Nephron progenitor cell (in vitro differentiated cells): ENCODE data around the gene SLC2A6.
A peak's percentile ranks its signal among the peaks of the same experiment; 100 is the strongest.

ENCODE experiments used
- DNase-seq: peaks from one replicate; pipeline ENCODE4 v3.0.0; 2021
- H3K27ac Mint-ChIP-seq: 2 replicates; pipeline ENCODE4 v1.8.0; 2021; ENCODE audit warnings: mild to moderate bottlenecking, moderate library complexity, mixed read lengths
- H3K27me3 Mint-ChIP-seq: 2 replicates; pipeline ENCODE4 v1.8.0; 2021; ENCODE audit warnings: mild to moderate bottlenecking, low read depth, mixed read lengths; ENCODE audit not compliant: poor library complexity
- H3K36me3 Mint-ChIP-seq: 2 replicates; pipeline ENCODE4 v1.8.0; 2021; ENCODE audit warnings: low read depth, mixed read lengths
- H3K4me1 Mint-ChIP-seq: 2 replicates; pipeline ENCODE4 v1.8.0; 2021; ENCODE audit warnings: mixed read lengths
- H3K4me3 Mint-ChIP-seq: 2 replicates; pipeline ENCODE4 v1.8.0; 2021; ENCODE audit warnings: mild to moderate bottlenecking, moderate library complexity, mixed read lengths
- H3K9me3 Mint-ChIP-seq: 2 replicates; pipeline ENCODE4 v1.8.0; 2021; ENCODE audit warnings: mild to moderate bottlenecking, moderate library complexity, mixed read lengths
- TF ChIP-seq, protein P1 (sequence below): fragments of 200-600 bp; sonication (generic); IDR thresholded peaks from 2 replicates; pipeline ENCODE4 v1.5.0; 2021; ENCODE audit warnings: antibody characterized with exemption

SLC2A6 gene

DNA sequence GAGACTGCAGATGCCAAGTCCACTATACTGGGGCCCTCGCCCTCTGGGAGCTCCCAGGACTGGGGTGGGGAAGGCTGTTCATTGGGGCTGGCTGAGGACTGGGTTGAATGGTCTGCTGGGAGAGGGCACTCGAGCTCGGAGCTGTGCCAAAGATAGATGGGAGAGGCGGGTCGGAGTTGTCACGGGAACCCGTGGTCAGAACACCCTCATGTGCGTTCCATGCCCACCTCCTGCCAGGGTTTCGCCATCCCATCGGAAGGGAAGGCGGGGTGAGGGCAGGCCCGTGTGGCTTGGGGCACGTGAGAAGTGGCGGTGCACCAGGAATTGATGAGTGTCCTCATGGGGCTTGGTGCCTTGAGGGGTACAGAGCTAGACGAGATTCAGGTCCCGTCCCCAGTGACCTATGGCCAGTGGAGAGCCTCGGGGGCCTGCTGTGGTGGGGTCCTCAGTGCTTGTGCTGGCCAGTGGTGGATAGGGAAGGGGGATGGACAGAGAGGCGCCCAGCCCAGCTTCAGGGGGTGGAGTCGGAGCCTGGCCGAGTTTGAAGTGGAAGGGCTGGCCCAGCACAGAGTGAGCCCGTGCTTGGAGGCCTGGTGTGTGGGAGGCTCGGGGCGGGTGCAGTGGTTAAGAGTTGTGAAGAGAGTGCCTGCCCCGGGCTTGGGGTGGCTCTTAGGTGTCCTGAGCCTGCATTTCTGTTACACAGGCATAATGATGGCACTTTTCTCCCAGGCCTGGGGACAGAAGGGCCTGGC, 14.9 kb downstream of the SLC2A6 start:
- H3K4me3 Mint-ChIP-seq = no peak overlapping the region
- H3K36me3 Mint-ChIP-seq = peaks cover 4% of the 10 kb centered on the region
- peaks cover 43% of the 10 kb centered on the region for H3K4me1 Mint-ChIP-seq
- TF ChIP-seq, protein P1, sequence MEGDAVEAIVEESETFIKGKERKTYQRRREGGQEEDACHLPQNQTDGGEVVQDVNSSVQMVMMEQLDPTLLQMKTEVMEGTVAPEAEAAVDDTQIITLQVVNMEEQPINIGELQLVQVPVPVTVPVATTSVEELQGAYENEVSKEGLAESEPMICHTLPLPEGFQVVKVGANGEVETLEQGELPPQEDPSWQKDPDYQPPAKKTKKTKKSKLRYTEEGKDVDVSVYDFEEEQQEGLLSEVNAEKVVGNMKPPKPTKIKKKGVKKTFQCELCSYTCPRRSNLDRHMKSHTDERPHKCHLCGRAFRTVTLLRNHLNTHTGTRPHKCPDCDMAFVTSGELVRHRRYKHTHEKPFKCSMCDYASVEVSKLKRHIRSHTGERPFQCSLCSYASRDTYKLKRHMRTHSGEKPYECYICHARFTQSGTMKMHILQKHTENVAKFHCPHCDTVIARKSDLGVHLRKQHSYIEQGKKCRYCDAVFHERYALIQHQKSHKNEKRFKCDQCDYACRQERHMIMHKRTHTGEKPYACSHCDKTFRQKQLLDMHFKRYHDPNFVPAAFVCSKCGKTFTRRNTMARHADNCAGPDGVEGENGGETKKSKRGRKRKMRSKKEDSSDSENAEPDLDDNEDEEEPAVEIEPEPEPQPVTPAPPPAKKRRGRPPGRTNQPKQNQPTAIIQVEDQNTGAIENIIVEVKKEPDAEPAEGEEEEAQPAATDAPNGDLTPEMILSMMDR = no peak
- peaks cover 3% of the 10 kb centered on the region for H3K27me3 Mint-ChIP-seq
- DNase-seq = no peak
- peak overlapping the region; percentile 45 for H3K27ac Mint-ChIP-seq
- no peaks in the 10 kb centered on the region for H3K9me3 Mint-ChIP-seq

DNA sequence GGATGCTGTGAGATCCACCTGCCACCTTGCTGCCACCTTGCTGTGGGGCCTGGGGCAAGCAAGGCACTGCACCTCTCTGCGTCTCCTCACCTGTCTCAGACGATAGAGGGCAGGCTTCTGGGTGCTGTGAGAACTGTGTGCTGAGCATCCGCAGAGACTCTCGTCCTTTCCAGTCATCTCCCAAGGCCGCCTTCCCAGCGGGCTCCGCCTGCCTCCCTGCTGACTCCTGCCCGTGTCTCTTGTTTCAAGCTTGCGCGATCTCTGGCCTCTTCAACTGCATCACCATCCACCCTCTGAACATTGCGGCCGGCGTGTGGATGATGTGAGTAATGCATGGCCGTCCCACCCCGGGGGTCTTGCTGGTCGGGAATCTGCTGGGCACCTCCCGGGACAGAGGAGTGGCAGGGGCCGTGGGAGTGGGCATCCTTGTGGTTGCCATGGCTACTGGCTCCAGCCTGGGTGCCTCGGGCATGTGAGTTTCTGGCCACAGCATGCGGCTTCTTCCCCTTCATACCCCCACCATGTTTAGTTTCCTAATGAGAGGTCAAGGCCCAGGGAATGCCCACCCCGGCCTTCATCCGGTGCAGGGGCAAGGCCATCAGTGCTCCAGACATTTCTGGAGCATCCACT, 15.6 kb downstream of the SLC2A6 start:
- Mint-ChIP-seq H3K4me3 (no peak overlapping the region), H3K4me1 (peaks cover 47% of the 10 kb centered on the region), H3K9me3 (no peaks in the 10 kb centered on the region), H3K36me3 (peaks cover 4% of the 10 kb centered on the region), H3K27me3 (peaks cover 3% of the 10 kb centered on the region), H3K27ac (no peak overlapping the region)
- no peak for DNase-seq
- TF ChIP-seq, protein P1 = no peak

DNA sequence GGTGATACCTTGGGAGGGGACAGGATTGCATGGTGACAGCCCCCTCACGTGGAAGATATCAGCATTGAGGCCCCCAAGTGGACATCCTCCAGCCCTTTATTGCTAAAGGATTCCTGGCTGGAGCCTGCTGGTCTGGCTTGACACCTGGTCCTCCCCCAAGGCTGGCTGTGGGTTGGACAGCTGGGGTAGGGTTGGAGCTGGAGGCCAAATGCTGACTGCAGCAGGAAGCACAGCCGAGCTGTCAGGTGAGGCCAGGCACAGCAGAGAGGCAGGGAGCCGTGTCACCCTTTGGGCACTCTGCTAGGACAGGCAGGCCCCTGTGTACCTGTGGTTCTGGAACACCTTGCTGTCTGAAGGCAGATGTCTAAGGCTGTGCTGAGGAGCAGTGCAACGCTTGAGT, 16.9 kb downstream of the SLC2A6 start:
- Mint-ChIP-seq H3K4me1 (peaks cover 47% of the 10 kb centered on the region), H3K27me3 (peaks cover 3% of the 10 kb centered on the region), H3K36me3 (peaks cover 4% of the 10 kb centered on the region), H3K9me3 (no peaks in the 10 kb centered on the region), H3K27ac (no peak overlapping the region), H3K4me3 (no peak overlapping the region)
- TF ChIP-seq, protein P1 = no peak
- DNase-seq = no peak

DNA sequence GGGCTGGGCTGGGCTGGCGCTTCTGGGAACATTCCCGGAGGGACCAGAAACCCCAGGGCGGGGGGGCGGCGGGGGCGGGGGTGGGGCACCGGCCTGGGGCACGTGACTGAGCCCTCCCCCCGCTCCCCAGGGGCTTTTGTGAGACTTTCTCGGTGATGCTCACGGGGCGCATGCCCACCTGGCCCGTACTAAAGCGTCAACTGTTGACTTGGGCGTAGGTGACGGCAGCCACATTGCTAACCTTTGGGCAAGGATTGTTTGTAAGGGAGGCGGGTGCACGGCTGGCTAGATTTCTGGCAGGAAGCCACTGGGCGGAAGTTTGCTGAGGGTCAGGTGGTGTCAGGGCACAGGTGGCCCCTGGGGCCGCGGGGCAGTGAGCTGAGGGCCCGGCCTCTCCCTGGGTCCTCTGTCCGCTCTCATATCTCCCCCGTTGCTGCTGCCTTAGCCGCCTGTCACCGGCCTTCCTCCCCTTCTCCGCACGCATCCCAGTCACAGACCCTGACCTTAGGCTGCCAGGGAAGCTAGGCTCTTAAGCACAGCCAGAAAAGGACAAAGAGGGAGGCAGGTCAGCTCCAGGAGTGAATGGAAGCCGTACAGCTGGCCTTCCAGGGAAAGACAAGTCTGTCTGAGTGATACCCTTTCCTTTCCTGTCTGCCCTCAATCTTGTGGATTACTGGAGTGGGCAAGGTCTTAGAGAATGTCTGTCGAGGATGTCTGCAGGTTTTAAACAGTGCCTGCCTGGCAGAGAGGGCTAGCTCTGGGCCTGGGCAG, 18.3 kb downstream of the SLC2A6 start:
- Mint-ChIP-seq H3K36me3 (peaks cover 3% of the 10 kb centered on the region), H3K27me3 (peaks cover 3% of the 10 kb centered on the region), H3K9me3 (no peaks in the 10 kb centered on the region), H3K4me1 (peaks cover 47% of the 10 kb centered on the region), H3K4me3 (peak overlapping the region; percentile 87), H3K27ac (peak overlapping the region; percentile 36)
- TF ChIP-seq, protein P1 = no peak
- DNase-seq = no peak

DNA sequence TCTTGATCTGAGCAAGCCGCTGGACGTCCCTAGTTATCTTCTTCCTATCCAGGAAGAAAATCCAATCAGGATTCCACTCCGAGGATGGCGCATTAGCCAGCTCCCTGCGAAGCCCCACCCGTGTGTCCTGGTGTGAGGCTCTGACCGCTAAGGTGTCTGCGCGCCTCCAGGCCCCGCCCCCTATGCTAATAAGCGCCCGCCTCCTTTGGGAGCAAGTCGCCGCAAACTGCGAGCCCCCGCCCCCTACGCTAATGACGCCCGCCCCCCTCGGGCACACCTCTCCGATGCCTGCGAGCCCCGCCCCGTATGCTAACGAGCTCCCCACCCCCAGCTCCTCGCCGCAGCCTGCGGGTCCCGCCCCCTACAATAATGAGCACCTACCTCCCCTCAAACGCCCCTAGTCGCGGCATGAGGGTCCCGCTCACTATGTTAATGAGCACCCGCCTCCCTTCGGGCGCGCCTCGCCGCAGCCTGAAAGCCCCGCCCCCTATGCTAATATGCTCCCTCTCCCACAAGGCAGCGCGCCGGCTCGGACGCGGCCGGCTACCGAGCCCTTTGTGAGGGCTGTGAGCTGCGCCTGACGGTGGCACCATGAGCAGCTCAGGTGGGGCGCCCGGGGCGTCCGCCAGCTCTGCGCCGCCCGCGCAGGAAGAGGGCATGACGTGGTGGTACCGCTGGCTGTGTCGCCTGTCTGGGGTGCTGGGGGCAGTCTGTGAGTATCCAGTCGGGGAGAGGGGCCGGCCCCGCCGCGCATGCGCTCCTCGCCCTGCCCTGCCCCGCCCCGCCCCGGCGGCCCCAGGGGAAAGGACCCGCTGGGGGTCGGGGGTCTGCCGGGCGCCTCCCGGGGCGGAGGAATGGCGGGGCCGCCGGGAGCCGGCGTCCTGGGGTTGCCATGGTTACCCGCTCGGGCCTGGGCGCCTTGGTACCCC, 19.2 kb downstream of the SLC2A6 start, which contains the start of gene CACFD1:
Gene CACFD1 (plus strand): TSS at position 503 of the 929 bp plus-strand sequence. CDS start 89 bp downstream, at position 592.
- peak; percentile 99 for DNase-seq
- Mint-ChIP-seq H3K4me1 (peaks cover 47% of the 10 kb centered on the region), H3K36me3 (no peaks in the 10 kb centered on the region)

More for the DNA sequence above, 19.2 kb downstream of the SLC2A6 start, which contains the start of gene CACFD1:
- Mint-ChIP-seq H3K4me3 (peak within 1 kb of the TSS; percentile 87), H3K27me3 (peaks cover 3% of the 10 kb centered on the region), H3K27ac (peak within 1 kb of the TSS; percentile 83), H3K9me3 (no peaks in the 10 kb centered on the region)
- TF ChIP-seq, protein P1 = no peak
